M059J (cell line): Measurements from ENCODE around the gene WNT9B. TPM values are rescaled to one million over a fixed set of nuclear protein-coding genes. Genes with fewer than 3 reads are reported as not detected.
"Not testable (repeated sequence)": the region's sequence is repeated elsewhere in the genome, so short reads cannot be mapped to it uniquely, and the experiment has no call there.

Source experiments
- DNase-seq: peaks from one replicate; pipeline ENCODE4 v3.0.0-alpha.2; 2012; ENCODE audit warnings: low read depth
- total RNA-seq: library from RNA; depleted of rRNA; stranded (reverse); fragments of >200 nt; shearing (Covaris generic); gene quantifications from 2 replicates; pipeline ENCODE4 v1.2.3, GENCODE V29; 2014; rRNA removed

The WNT9B gene
- total RNA-seq, 1 experiment from 2014 or later: not detected

DNA sequence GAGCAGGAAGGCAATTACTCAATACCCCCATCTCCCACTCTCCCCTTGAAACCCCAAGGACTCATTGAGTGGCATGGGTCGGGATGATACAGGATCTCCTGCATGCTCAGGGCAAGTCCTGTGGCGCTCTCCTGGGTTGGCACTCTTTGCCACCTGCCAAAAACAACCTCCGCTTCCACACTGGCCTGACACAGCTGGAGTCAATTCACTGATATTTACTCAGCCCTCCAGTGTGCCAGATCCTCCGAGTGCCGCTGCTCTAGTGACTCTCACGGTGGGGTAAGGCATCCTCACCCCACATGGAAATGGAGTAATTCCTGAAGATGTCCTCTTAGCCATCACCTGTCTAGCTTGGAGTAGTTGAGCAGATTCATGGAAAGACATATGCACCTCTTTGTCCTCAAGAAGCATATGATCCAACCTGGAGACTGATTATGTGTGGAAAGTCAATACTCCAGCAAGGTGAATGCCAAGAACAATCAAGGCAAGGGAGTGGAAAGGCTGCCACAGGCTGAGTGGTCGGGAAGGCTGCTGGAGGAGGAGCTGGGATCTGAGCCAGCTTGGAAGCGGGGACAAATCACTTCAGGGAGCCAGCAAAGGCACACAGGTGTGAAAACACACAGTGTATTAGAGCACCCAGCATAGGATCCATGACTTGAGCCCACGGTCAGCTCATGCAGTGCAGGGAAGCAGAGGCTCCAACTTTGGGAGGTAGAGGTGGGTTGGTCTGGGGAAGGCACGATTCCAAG is 59.0 kb downstream of the WNT9B start:
- DNase-seq: no peak

- DNase-seq: no peak
Measured at GRCh38 chr17:46911311-46911710, 59.9 kb downstream of the WNT9B start.

DNA sequence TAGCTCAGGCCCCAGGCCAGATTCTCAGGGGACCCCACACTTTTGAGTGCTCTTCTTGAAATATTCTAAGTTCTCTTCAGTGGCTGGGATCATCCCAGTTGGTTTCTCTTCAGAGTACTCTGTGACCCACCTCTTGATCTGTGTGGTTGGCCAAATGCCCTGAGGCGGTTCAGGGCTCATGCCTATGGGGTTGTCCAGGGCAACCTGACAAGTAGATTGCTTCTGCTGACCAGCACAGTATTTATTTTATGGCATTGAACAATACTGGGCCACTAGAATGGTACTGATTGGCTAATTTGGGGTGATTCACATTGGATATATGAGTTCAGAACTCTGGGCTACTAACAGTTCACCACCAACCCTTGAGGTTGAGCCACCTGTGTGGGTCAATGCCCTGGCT is 64.2 kb downstream of the WNT9B start:
- peak; percentile 73 for DNase-seq

GRCh38 chr17:46916211-46916610 is 64.8 kb downstream of the WNT9B start:
- peak; percentile 57 for DNase-seq

DNA sequence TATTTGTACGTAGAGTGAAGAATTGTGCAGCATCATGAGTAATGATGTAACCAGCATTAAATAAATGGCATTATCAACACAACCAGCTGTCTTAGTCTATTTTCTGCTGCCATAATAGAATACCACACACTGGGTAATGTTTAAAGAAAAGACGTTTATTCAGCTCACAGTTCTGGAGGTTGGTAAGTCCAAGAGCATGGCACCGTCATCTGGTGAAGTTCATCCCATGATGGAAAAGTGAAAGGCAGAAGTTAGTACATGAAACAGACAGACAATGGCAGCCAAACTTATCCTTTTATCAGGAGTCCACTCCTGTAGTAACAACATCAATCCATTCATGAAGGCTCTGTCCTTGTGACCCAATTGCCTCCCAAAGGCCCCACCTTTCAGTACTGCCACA is 65.2 kb downstream of the WNT9B start:
- no peak for DNase-seq

GRCh38 chr17:46917041-46917440 is 65.7 kb downstream of the WNT9B start:
- no peak for DNase-seq

- DNase-seq: no peak
Measured at GRCh38 chr17:46917516-46917915, 66.1 kb downstream of the WNT9B start.

GRCh38 chr17:46921962-46922361 is 70.6 kb downstream of the WNT9B start:
- DNase-seq: not testable (repeated sequence)

- DNase-seq: no peak
Measured at GRCh38 chr17:46922487-46922803, 71.1 kb downstream of the WNT9B start.

DNA sequence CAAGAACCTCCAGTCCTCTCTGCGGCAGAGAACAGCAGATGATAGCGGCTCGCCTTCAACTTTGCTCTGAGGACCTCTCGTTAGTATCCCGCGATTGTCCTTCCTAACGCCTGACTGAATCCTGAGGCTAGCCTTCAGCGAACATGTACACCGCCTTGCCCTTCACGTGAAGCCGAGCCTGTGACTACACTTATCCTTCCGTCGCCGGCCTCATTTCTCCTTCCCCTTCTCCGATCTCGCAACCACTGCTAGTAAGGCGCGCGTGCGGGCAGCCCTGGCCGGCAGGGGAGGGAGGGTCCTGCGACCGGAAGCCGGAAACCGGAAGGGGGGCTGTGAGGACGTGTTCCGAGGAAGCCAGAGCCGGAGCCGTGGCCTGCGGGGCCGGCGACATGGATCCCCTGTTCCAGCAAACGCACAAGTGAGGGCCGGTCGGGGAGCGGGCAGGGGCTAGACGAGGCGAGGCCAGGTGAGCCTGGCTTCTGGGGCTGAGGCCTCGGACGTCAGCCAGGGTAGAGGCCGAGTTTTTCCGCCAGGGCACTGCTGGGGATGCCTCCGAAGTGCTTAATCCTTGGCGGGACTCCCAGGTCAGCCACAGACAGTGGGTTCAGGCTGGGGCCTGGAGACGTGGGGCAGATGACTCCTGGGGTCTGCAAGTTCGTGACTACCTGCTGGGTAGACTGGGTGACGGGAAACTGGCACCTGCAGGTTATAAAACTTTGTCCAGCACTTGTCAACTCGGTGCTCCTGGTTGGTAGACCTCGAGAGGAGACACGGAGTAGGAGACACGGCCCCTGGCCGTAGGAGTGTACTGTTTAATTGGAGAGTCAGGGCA is 71.6 kb downstream of the WNT9B start, which contains the start of gene GOSR2:
GOSR2 (plus strand) TSS at position 357 of the 832 bp plus-strand sequence; CDS start at position 390, 33 bp downstream.
- DNase-seq: peak; percentile 81

GRCh38 chr17:46925185-46925868 is 73.9 kb downstream of the WNT9B start:
- no peak for DNase-seq

GRCh38 chr17:46928467-46929261 is 77.3 kb downstream of the WNT9B start:
- DNase-seq: peak; percentile 25

- DNase-seq: peak; percentile 97
Measured at GRCh38 chr17:46929413-46929812, 78.0 kb downstream of the WNT9B start.

- DNase-seq: no peak
Measured at GRCh38 chr17:46930051-46930450, 78.7 kb downstream of the WNT9B start.

DNA sequence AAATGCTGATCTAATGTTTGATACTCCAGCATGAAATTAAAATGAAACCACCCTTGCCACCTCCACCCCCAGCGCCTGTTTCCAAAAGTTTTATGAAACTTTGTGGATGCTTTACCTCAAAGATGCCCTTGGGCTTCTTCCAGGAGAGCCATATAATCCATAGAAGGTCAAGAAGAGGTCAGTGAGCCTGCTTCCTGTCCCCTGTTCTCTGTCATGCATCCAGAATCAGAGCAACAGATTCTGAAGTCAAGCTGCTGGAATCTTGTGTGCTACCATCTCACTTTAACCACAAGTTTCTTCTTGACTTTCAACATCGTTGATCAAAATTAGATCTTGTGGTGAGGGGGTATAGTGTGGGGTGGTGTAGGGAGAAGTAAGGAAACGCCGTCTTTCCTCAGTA is 80.2 kb downstream of the WNT9B start:
- peak; percentile 64 for DNase-seq

DNA sequence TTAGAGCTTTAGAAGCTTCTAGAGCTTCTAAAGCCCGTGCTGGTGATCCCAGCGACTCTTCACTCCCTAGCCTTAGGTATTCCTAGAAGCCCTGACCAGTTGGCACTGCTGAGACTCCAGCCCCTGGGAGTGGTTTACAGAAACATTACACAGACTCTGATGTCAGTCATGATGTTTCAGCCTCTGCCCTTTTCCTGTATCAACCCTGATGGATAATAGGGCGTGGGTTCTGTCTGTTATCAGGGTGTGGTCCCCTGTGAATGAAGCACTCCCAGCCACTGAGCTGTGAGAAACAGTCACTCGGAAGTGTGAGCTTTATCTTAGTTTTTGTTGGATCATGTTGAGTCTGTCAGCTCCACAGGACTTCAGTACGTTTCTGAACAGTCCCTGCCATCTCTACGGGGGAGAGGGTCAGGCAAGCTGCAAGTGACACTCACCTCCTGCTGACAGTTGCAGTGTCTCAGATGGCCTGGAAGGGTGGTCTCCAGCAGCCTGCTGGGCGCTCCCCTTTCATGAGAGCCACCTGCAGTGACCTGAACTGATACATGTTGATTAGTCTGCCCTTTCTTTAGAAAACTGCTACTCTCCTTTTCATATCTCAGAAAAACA is 84.4 kb downstream of the WNT9B start:
- DNase-seq: no peak

Other genes with a start within 250 kb of the WNT9B start
- 5.0 and 5.3 TPM in 2 replicates for gene WNT3, start 32.9 kb upstream of the WNT9B start, total RNA-seq
- gene GOSR2, start 71.6 kb downstream of the WNT9B start, total RNA-seq: 41.9 and 56.5 TPM in 2 replicates
- gene RPRML, start 127.7 kb downstream of the WNT9B start, total RNA-seq: not detected in 2 replicates